ENCODE measurements around the gene SUMO4. TPM values are rescaled to one million over a fixed set of nuclear protein-coding genes. Genes with fewer than 3 reads are reported as not detected.

SUMO4 gene
- polyA plus RNA-seq (2011; rRNA removed) (0.18 and 0.29 TPM in 2 replicates), polyA plus RNA-seq (2017; fragmentation: RNase III; extraction: RNeasy Plus Mini Kit Qiagen cat#74134 plus additional on column Dnase treatment) (0.09 TPM in 1 of 3 replicates, not detected in the others), polyA minus RNA-seq (2011; rRNA and poly(A)+ RNA removed) (1.7 and 2.4 TPM in 2 replicates)
- polyA plus RNA-seq (2012; cell fraction: cytosol; rRNA removed), result not detected in 2 replicates
- 0.06 and 0.18 TPM in 2 replicates for polyA plus RNA-seq (2012; cell fraction: nucleus; rRNA removed)

GRCh38 chr6:149400050-149400449 is at the start of gene SUMO4:
Gene SUMO4 (plus strand): TSS chr6:149400262. CDS start chr6:149400392, 130 bp downstream.
- ATAC-seq (no peak), DNase-seq (ENCODE audit: low read depth in 1 of 2, low spot score in 1 of 2) (no peak), FAIRE-seq (no peak)
- Histone ChIP-seq H3K27ac (no peak within 1 kb of the TSS), H3K4me3 (no peak within 1 kb of the TSS), H3K4me1 (no peaks in the 10 kb centered on the region), H3K9me3 (no peaks in the 10 kb centered on the region), H3K4me2 (no peak within 1 kb of the TSS)
- TF ChIP-seq HOXB5 (CRISPR knock-in tag; IDR thresholded peaks at IDR 0.05) (no peak), SMC3 (IDR thresholded peaks at IDR 0.05) (no peak), KDM1A (IDR thresholded peaks at IDR 0.05; ENCODE audit: low read depth) (no peak)
- ChIA-PET POLR2A (no interaction called here), CTCF (no interaction called here)
- WGBS (ENCODE audit: missing lambda C conversion rate), result 96% methylated on average over 11 of the region's 11 CpGs

GRCh38 chr6:149354009-149354408 is 46.1 kb upstream of the SUMO4 start:
- 63% methylated on average over 2 of the region's 2 CpGs for WGBS (ENCODE audit: missing lambda C conversion rate)
- ATAC-seq, result no peak
- no peak for FAIRE-seq
- no peaks in the 10 kb centered on the region for H3K9me3 ChIP-seq
- DNase-seq (ENCODE audit: low read depth in 1 of 2, low spot score in 1 of 2), result no peak
- ChIA-PET CTCF (no interaction called here), POLR2A (no interaction called here)
- no peak overlapping the region for H3K4me3 ChIP-seq
- H3K27ac ChIP-seq, result no peak overlapping the region
- TF ChIP-seq E2F6 (IDR thresholded peaks at IDR 0.05; ENCODE audit: borderline replicate concordance, low read depth) (no peak), MAX (IDR thresholded peaks at IDR 0.05) (no peak), PBX3 (IDR thresholded peaks at IDR 0.05) (no peak), TP53 (CRISPR knock-in tag; IDR thresholded peaks at IDR 0.05) (no peak), RFX5 (IDR thresholded peaks at IDR 0.05) (no peak)
- H3K4me1 ChIP-seq, result peaks cover 19% of the 10 kb centered on the region
- no peak overlapping the region for H3K4me2 ChIP-seq

- FAIRE-seq, result no peak
- WGBS (ENCODE audit: missing lambda C conversion rate), result 89% methylated on average over 6 of the region's 6 CpGs
- POLR2A ChIA-PET, result no interaction called here
Observed at GRCh38 chr6:149356081-149356750, 43.8 kb upstream of the SUMO4 start.

More at GRCh38 chr6:149356081-149356750, 43.8 kb upstream of the SUMO4 start:
- Histone ChIP-seq H3K27ac (no peak overlapping the region), H3K4me2 (no peak overlapping the region), H3K4me1 (peaks cover 19% of the 10 kb centered on the region), H3K9me3 (no peaks in the 10 kb centered on the region), H3K4me3 (no peak overlapping the region)
- no peak for ATAC-seq
- CTCF ChIA-PET, result no interaction called here
- DNase-seq (ENCODE audit: low read depth in 1 of 2, low spot score in 1 of 2), result no peak
- TF ChIP-seq CBX8 (IDR thresholded peaks at IDR 0.05) (no peak), EHF (CRISPR knock-in tag; IDR thresholded peaks at IDR 0.05) (no peak), POLR2AphosphoS2 (conservative IDR thresholded peaks at IDR 0.05; ENCODE audit: low read length) (no peak), NFE2L2 (conservative IDR thresholded peaks at IDR 0.05; ENCODE audit: low read length) (no peak), CTCF (IDR thresholded peaks at IDR 0.05) (no peak)

All from A549 (cell line).